ENCODE measurements around the gene CFAP58. TPM values are rescaled to one million over a fixed set of nuclear protein-coding genes. Genes with fewer than 3 reads are reported as not detected.

The CFAP58 gene
- total and polyA plus RNA-seq, 2 donors, result 0.19 to 0.34 TPM

- Histone ChIP-seq H3K4me1 (ENCODE audit: control insufficient read depth in 2 of 2, insufficient read depth in 2 of 2, low read length in 2 of 2) (peaks cover 11 to 25% of the 10 kb centered on the region in 2 donors), H3K27ac (ENCODE audit: low read depth in 1 of 2, low read length in 1 of 2) (peak overlapping the region in 1 of 2 donors; percentile 58), H3K9me3 (ENCODE audit: control insufficient read depth in 2 of 2, insufficient read depth in 1 of 2, low read length in 1 of 2) (peaks cover 0 to 4% of the 10 kb centered on the region in 2 donors), H3K36me3 (ENCODE audit: control insufficient read depth in 2 of 2, insufficient read depth in 2 of 2, low read length in 1 of 2) (no peaks in the 10 kb centered on the region), H3K27me3 (ENCODE audit: control insufficient read depth in 2 of 2, insufficient read depth in 1 of 2, low read length in 1 of 2) (peaks cover 3 to 11% of the 10 kb centered on the region in 2 donors), H3K4me3 (ENCODE audit: low read length in 2 of 2) (no peak overlapping the region)
- no peak for DNase-seq (ENCODE audit: low read depth in 6 of 9, low spot score in 9 of 9)
- 64% methylated on average over 5 of the region's 5 CpGs for WGBS
Observed at GRCh38 chr10:104349623-104350126, 4.0 kb upstream of the CFAP58 start.

- peaks cover 11 to 25% of the 10 kb centered on the region in 2 donors for H3K4me1 ChIP-seq (ENCODE audit: control insufficient read depth in 2 of 2, insufficient read depth in 2 of 2, low read length in 2 of 2)
Observed at GRCh38 chr10:104350127-104350635, 3.5 kb upstream of the CFAP58 start.

GRCh38 chr10:104351061-104351702 is 2.5 kb upstream of the CFAP58 start:
- no peaks in the 10 kb centered on the region for H3K36me3 ChIP-seq (ENCODE audit: control insufficient read depth in 2 of 2, insufficient read depth in 2 of 2, low read length in 1 of 2)
- 63% methylated on average over 2 of the region's 2 CpGs for WGBS
- H3K4me3 ChIP-seq (ENCODE audit: low read length in 2 of 2), result no peak overlapping the region
- no peak for DNase-seq (ENCODE audit: low read depth in 6 of 9, low spot score in 9 of 9)
- peaks cover 0 to 4% of the 10 kb centered on the region in 2 donors for H3K9me3 ChIP-seq (ENCODE audit: control insufficient read depth in 2 of 2, insufficient read depth in 1 of 2, low read length in 1 of 2)
- H3K27me3 ChIP-seq (ENCODE audit: control insufficient read depth in 2 of 2, insufficient read depth in 1 of 2, low read length in 1 of 2), result peaks cover 7 to 19% of the 10 kb centered on the region in 2 donors
- H3K27ac ChIP-seq (ENCODE audit: low read depth in 1 of 2, low read length in 1 of 2), result no peak overlapping the region
- H3K4me1 ChIP-seq (ENCODE audit: control insufficient read depth in 2 of 2, insufficient read depth in 2 of 2, low read length in 2 of 2), result peaks cover 11 to 21% of the 10 kb centered on the region in 2 donors

More at GRCh38 chr10:104350127-104350635, 3.5 kb upstream of the CFAP58 start:
- WGBS, result 40% methylated on average over 6 of the region's 6 CpGs
- Histone ChIP-seq H3K27me3 (ENCODE audit: control insufficient read depth in 2 of 2, insufficient read depth in 1 of 2, low read length in 1 of 2) (peaks cover 6 to 16% of the 10 kb centered on the region in 2 donors), H3K9me3 (ENCODE audit: control insufficient read depth in 2 of 2, insufficient read depth in 1 of 2, low read length in 1 of 2) (peaks cover 0 to 4% of the 10 kb centered on the region in 2 donors), H3K4me3 (ENCODE audit: low read length in 2 of 2) (no peak overlapping the region), H3K36me3 (ENCODE audit: control insufficient read depth in 2 of 2, insufficient read depth in 2 of 2, low read length in 1 of 2) (no peaks in the 10 kb centered on the region), H3K27ac (ENCODE audit: low read depth in 1 of 2, low read length in 1 of 2) (no peak overlapping the region)
- peak in 3 of 9 donors; percentile 59 to 86 (median 73) for DNase-seq (ENCODE audit: low read depth in 6 of 9, low spot score in 9 of 9)

- H3K36me3 ChIP-seq (ENCODE audit: control insufficient read depth in 2 of 2, insufficient read depth in 2 of 2, low read length in 1 of 2), result no peaks in the 10 kb centered on the region
- WGBS, result 100% methylated on average over 1 of the region's 1 CpG
- no peak overlapping the region for H3K4me3 ChIP-seq (ENCODE audit: low read length in 2 of 2)
- H3K27me3 ChIP-seq (ENCODE audit: control insufficient read depth in 2 of 2, insufficient read depth in 1 of 2, low read length in 1 of 2), result peaks cover 7 to 19% of the 10 kb centered on the region in 2 donors
- H3K4me1 ChIP-seq (ENCODE audit: control insufficient read depth in 2 of 2, insufficient read depth in 2 of 2, low read length in 2 of 2), result peaks cover 11 to 18% of the 10 kb centered on the region in 2 donors
- H3K27ac ChIP-seq (ENCODE audit: low read depth in 1 of 2, low read length in 1 of 2), result no peak overlapping the region
- DNase-seq (ENCODE audit: low read depth in 6 of 9, low spot score in 9 of 9), result no peak
- peaks cover 0 to 4% of the 10 kb centered on the region in 2 donors for H3K9me3 ChIP-seq (ENCODE audit: control insufficient read depth in 2 of 2, insufficient read depth in 1 of 2, low read length in 1 of 2)
Observed at GRCh38 chr10:104351919-104352318, 1.7 kb upstream of the CFAP58 start.

- WGBS, result 79% methylated on average over 2 of the region's 2 CpGs
- DNase-seq (ENCODE audit: low read depth in 6 of 9, low spot score in 9 of 9), result no peak
- H3K27ac ChIP-seq (ENCODE audit: low read depth in 1 of 2, low read length in 1 of 2), result no peak overlapping the region
- peaks cover 4 to 9% of the 10 kb centered on the region in 2 donors for H3K27me3 ChIP-seq (ENCODE audit: control insufficient read depth in 2 of 2, insufficient read depth in 1 of 2, low read length in 1 of 2)
- H3K4me3 ChIP-seq (ENCODE audit: low read length in 2 of 2), result no peak overlapping the region
- no peaks in the 10 kb centered on the region for H3K4me1 ChIP-seq (ENCODE audit: control insufficient read depth in 2 of 2, insufficient read depth in 2 of 2, low read length in 2 of 2)
- no peaks in the 10 kb centered on the region for H3K9me3 ChIP-seq (ENCODE audit: control insufficient read depth in 2 of 2, insufficient read depth in 1 of 2, low read length in 1 of 2)
- H3K36me3 ChIP-seq (ENCODE audit: control insufficient read depth in 2 of 2, insufficient read depth in 2 of 2, low read length in 1 of 2), result no peaks in the 10 kb centered on the region
Observed at GRCh38 chr10:104359811-104360210, 6.2 kb downstream of the CFAP58 start.

GRCh38 chr10:104367904-104368303 is 14.3 kb downstream of the CFAP58 start:
- WGBS, result 84% methylated on average over 8 of the region's 8 CpGs
- DNase-seq (ENCODE audit: low read depth in 6 of 9, low spot score in 9 of 9), result no peak
- Histone ChIP-seq H3K27me3 (ENCODE audit: control insufficient read depth in 2 of 2, insufficient read depth in 1 of 2, low read length in 1 of 2) (peaks cover 0 to 8% of the 10 kb centered on the region in 2 donors), H3K4me3 (ENCODE audit: low read length in 2 of 2) (no peak overlapping the region), H3K9me3 (ENCODE audit: control insufficient read depth in 2 of 2, insufficient read depth in 1 of 2, low read length in 1 of 2) (no peaks in the 10 kb centered on the region), H3K4me1 (ENCODE audit: control insufficient read depth in 2 of 2, insufficient read depth in 2 of 2, low read length in 2 of 2) (no peaks in the 10 kb centered on the region), H3K36me3 (ENCODE audit: control insufficient read depth in 2 of 2, insufficient read depth in 2 of 2, low read length in 1 of 2) (no peaks in the 10 kb centered on the region), H3K27ac (ENCODE audit: low read depth in 1 of 2, low read length in 1 of 2) (no peak overlapping the region)

GRCh38 chr10:104368381-104368780 is 14.7 kb downstream of the CFAP58 start:
- Histone ChIP-seq H3K4me3 (ENCODE audit: low read length in 2 of 2) (no peak overlapping the region), H3K36me3 (ENCODE audit: control insufficient read depth in 2 of 2, insufficient read depth in 2 of 2, low read length in 1 of 2) (no peaks in the 10 kb centered on the region), H3K4me1 (ENCODE audit: control insufficient read depth in 2 of 2, insufficient read depth in 2 of 2, low read length in 2 of 2) (no peaks in the 10 kb centered on the region), H3K9me3 (ENCODE audit: control insufficient read depth in 2 of 2, insufficient read depth in 1 of 2, low read length in 1 of 2) (no peaks in the 10 kb centered on the region), H3K27ac (ENCODE audit: low read depth in 1 of 2, low read length in 1 of 2) (no peak overlapping the region), H3K27me3 (ENCODE audit: control insufficient read depth in 2 of 2, insufficient read depth in 1 of 2, low read length in 1 of 2) (peaks cover 0 to 8% of the 10 kb centered on the region in 2 donors)
- WGBS, result 71% methylated on average over 2 of the region's 2 CpGs
- no peak for DNase-seq (ENCODE audit: low read depth in 6 of 9, low spot score in 9 of 9)

- H3K27ac ChIP-seq (ENCODE audit: low read depth in 1 of 2, low read length in 1 of 2), result no peak overlapping the region
- no peaks in the 10 kb centered on the region for H3K9me3 ChIP-seq (ENCODE audit: control insufficient read depth in 2 of 2, insufficient read depth in 1 of 2, low read length in 1 of 2)
- H3K4me1 ChIP-seq (ENCODE audit: control insufficient read depth in 2 of 2, insufficient read depth in 2 of 2, low read length in 2 of 2), result no peaks in the 10 kb centered on the region
- no peaks in the 10 kb centered on the region for H3K36me3 ChIP-seq (ENCODE audit: control insufficient read depth in 2 of 2, insufficient read depth in 2 of 2, low read length in 1 of 2)
- no peak for DNase-seq (ENCODE audit: low read depth in 6 of 9, low spot score in 9 of 9)
- no peak overlapping the region for H3K4me3 ChIP-seq (ENCODE audit: low read length in 2 of 2)
- 93% methylated on average over 6 of the region's 6 CpGs for WGBS
- H3K27me3 ChIP-seq (ENCODE audit: control insufficient read depth in 2 of 2, insufficient read depth in 1 of 2, low read length in 1 of 2), result peaks cover 0 to 2% of the 10 kb centered on the region in 2 donors
Observed at GRCh38 chr10:104371753-104372152, 18.1 kb downstream of the CFAP58 start.

GRCh38 chr10:104374591-104374990 is 21.0 kb downstream of the CFAP58 start:
- no peaks in the 10 kb centered on the region for H3K36me3 ChIP-seq (ENCODE audit: control insufficient read depth in 2 of 2, insufficient read depth in 2 of 2, low read length in 1 of 2)
- no peak overlapping the region for H3K4me3 ChIP-seq (ENCODE audit: low read length in 2 of 2)
- 89% methylated on average over 1 of the region's 1 CpG for WGBS
- H3K4me1 ChIP-seq (ENCODE audit: control insufficient read depth in 2 of 2, insufficient read depth in 2 of 2, low read length in 2 of 2), result no peaks in the 10 kb centered on the region
- H3K27me3 ChIP-seq (ENCODE audit: control insufficient read depth in 2 of 2, insufficient read depth in 1 of 2, low read length in 1 of 2), result no peaks in the 10 kb centered on the region
- no peak overlapping the region for H3K27ac ChIP-seq (ENCODE audit: low read depth in 1 of 2, low read length in 1 of 2)
- no peaks in the 10 kb centered on the region for H3K9me3 ChIP-seq (ENCODE audit: control insufficient read depth in 2 of 2, insufficient read depth in 1 of 2, low read length in 1 of 2)
- DNase-seq (ENCODE audit: low read depth in 6 of 9, low spot score in 9 of 9), result no peak

All from thymus (tissue), 11 donors.